Neural cell (in vitro differentiated cells): ENCODE results near the gene E4F1. TPM values are rescaled to one million over a fixed set of nuclear protein-coding genes. Genes with fewer than 3 reads are reported as not detected.
A peak's percentile ranks its signal among the peaks of the same experiment; 100 is the strongest.
"Not testable (repeated sequence)": the region's sequence is repeated elsewhere in the genome, so short reads cannot be mapped to it uniquely, and the experiment has no call there.

ENCODE experiments used
- H2AFZ ChIP-seq: fragments of 200-600, 300-800 bp; sonication (generic), shearing (Covaris generic); 2 replicates; pipeline ENCODE4 v1.6.0; 2014; ENCODE audit warnings: low read depth, mild to moderate bottlenecking, antibody characterized with exemption, low read length, moderate library complexity
- H3F3A ChIP-seq: fragments of 200-600 bp; shearing (Covaris generic); 2 replicates; pipeline ENCODE4 v1.6.1; 2016; ENCODE audit warnings: mild to moderate bottlenecking, moderate library complexity, mixed read lengths, antibody characterized with exemption, low read length; ENCODE audit not compliant: insufficient read depth, poor library complexity, severe bottlenecking
- H3K27ac ChIP-seq: fragments of 200-600, 300-800 bp; sonication (generic), shearing (Covaris generic); 2 replicates; pipeline ENCODE4 v1.5.1; 2014; ENCODE audit warnings: mild to moderate bottlenecking, low read length, moderate library complexity
- H3K27me3 ChIP-seq: fragments of 300-800, 200-600 bp; sonication (generic), shearing (Covaris generic); 2 replicates; pipeline ENCODE4 v1.6.0; 2014; ENCODE audit warnings: mild to moderate bottlenecking, low read depth, low read length, moderate library complexity; ENCODE audit not compliant: insufficient read depth
- H3K36me3 ChIP-seq: fragments of 300-800, 200-600 bp; sonication (generic), shearing (Covaris generic); 2 replicates; pipeline ENCODE4 v1.5.1; 2014; ENCODE audit warnings: mild to moderate bottlenecking, antibody characterized with exemption, low read length, moderate library complexity; ENCODE audit not compliant: insufficient read depth
- H3K4me2 ChIP-seq: fragments of 300-800, 200-600 bp; sonication (generic), shearing (Covaris generic); 2 replicates; pipeline ENCODE4 v1.6.0; 2014; ENCODE audit warnings: mild to moderate bottlenecking, low read length
- H3K4me3 ChIP-seq: fragments of 300-800, 200-600 bp; sonication (generic), shearing (Covaris generic); 2 replicates; pipeline ENCODE4 v1.5.1; 2014; ENCODE audit warnings: mild to moderate bottlenecking, low read length, moderate library complexity
- H3K79me2 ChIP-seq: fragments of 200-600 bp; shearing (Covaris generic); replicated peaks from 2 replicates; pipeline ENCODE4 v1.6.0; 2014; ENCODE audit warnings: mild to moderate bottlenecking, low read length, moderate library complexity; ENCODE audit not compliant: insufficient read depth
- H3K9ac ChIP-seq: fragments of 300-800, 200-600 bp; sonication (generic), shearing (Covaris generic); 2 replicates; pipeline ENCODE4 v1.6.1; 2016; ENCODE audit warnings: mild to moderate bottlenecking, low read length, mixed read lengths
- H3K9me2 ChIP-seq: fragments of 200-600 bp; shearing (Covaris generic); 2 replicates; pipeline ENCODE4 v1.6.1; 2016; ENCODE audit warnings: mild to moderate bottlenecking, low read length, mixed read lengths; ENCODE audit not compliant: insufficient read depth
- H3K9me3 ChIP-seq: fragments of 200-600, 300-800 bp; sonication (generic), shearing (Covaris generic); 2 replicates; pipeline ENCODE4 v1.6.1; 2016; ENCODE audit warnings: mild to moderate bottlenecking, mixed run types, low read length, moderate library complexity, mixed read lengths
- H4K20me1 ChIP-seq: fragments of 200-600 bp; shearing (Covaris generic); 2 replicates; pipeline ENCODE4 v1.6.1; 2016; ENCODE audit warnings: mild to moderate bottlenecking, mixed run types; ENCODE audit not compliant: insufficient read depth
- CTCF ChIP-seq: fragments of 450-650 bp; IDR thresholded peaks from 2 replicates; pipeline ENCODE4 v1.5.1; 2014; ENCODE audit warnings: antibody characterized with exemption, mild to moderate bottlenecking, moderate library complexity; ENCODE audit not compliant: poor library complexity, severe bottlenecking
- EP300 ChIP-seq: fragments of 450-650 bp; conservative IDR thresholded peaks from 2 replicates; pipeline ENCODE4 v1.6.1; 2014; ENCODE audit warnings: antibody characterized with exemption, mild to moderate bottlenecking, moderate library complexity; ENCODE audit not compliant: poor library complexity, severe bottlenecking
- EZH2 ChIP-seq: fragments of 200-600, 300-800 bp; shearing (Covaris generic), sonication (generic); IDR thresholded peaks from 2 replicates; pipeline ENCODE4 v1.6.1; 2014; ENCODE audit warnings: antibody characterized with exemption, low read length, borderline replicate concordance, mild to moderate bottlenecking; ENCODE audit not compliant: insufficient read depth, poor library complexity, severe bottlenecking
- MXI1 ChIP-seq: fragments of 450-650 bp; conservative IDR thresholded peaks from 2 replicates; pipeline ENCODE4 v1.6.1; 2014; ENCODE audit warnings: antibody characterized with exemption, mild to moderate bottlenecking; ENCODE audit not compliant: poor library complexity, severe bottlenecking
- POLR2AphosphoS5 ChIP-seq: IDR thresholded peaks from 2 replicates; pipeline ENCODE4 v1.6.1; 2012
- RAD21 ChIP-seq: fragments of 450-650 bp; conservative IDR thresholded peaks from 2 replicates; pipeline ENCODE4 v1.6.1; 2014; ENCODE audit warnings: antibody characterized with exemption, mild to moderate bottlenecking, moderate library complexity
- REST ChIP-seq: IDR thresholded peaks from 2 replicates; pipeline ENCODE4 v1.6.1; 2012; ENCODE audit warnings: borderline replicate concordance
- SMC3 ChIP-seq: fragments of 450-650 bp; conservative IDR thresholded peaks from 2 replicates; pipeline ENCODE4 v1.6.1; 2014; ENCODE audit warnings: antibody characterized with exemption, mild to moderate bottlenecking, moderate library complexity; ENCODE audit not compliant: poor library complexity
- TAF1 ChIP-seq: IDR thresholded peaks from 2 replicates; pipeline ENCODE4 v1.6.1; 2012; ENCODE audit warnings: low read depth
- polyA plus RNA-seq: library from polyadenylated mRNA; depleted of rRNA; stranded (reverse); fragments of >200 nt; gene quantifications from 2 replicates; pipeline ENCODE4 v1.2.3, GENCODE V29; 2014

Gene E4F1
- polyA plus RNA-seq, 1 donor from 2014 or later: 64.9 TPM

GRCh38 chr16:2203119-2203688, 20.2 kb upstream of the E4F1 start:
- not testable (repeated sequence) for H3K27ac ChIP-seq, H3K4me2 ChIP-seq, H3K79me2 ChIP-seq, H3K9ac ChIP-seq, H3K36me3 ChIP-seq, H3K4me3 ChIP-seq, H4K20me1 ChIP-seq, H3F3A ChIP-seq, H3K9me2 ChIP-seq, H3K9me3 ChIP-seq, H2AFZ ChIP-seq, H3K27me3 ChIP-seq

- no peaks in the 10 kb centered on the region for H3F3A ChIP-seq
- no peaks in the 10 kb centered on the region for H3K9me3 ChIP-seq
- H2AFZ ChIP-seq: peak overlapping the region; percentile 60
- peaks cover 3% of the 10 kb centered on the region for H3K79me2 ChIP-seq
- H3K4me3 ChIP-seq: peak overlapping the region; percentile 84
- peak overlapping the region; percentile 91 for H3K27ac ChIP-seq
- H3K9me2 ChIP-seq: no peaks in the 10 kb centered on the region
- peak overlapping the region; percentile 96 for H3K9ac ChIP-seq
- H4K20me1 ChIP-seq: no peaks in the 10 kb centered on the region
- H3K27me3 ChIP-seq: no peaks in the 10 kb centered on the region
- TF ChIP-seq RAD21 (no peak), POLR2AphosphoS5 (no peak), EZH2 (no peak), EP300 (no peak), MXI1 (no peak), CTCF (no peak), REST (no peak), TAF1 (no peak), SMC3 (no peak)
- H3K4me2 ChIP-seq: peak overlapping the region; percentile 42
- H3K36me3 ChIP-seq: peaks cover 6% of the 10 kb centered on the region
Measured at GRCh38 chr16:2204416-2205103, 18.8 kb upstream of the E4F1 start.
